ENCODE measurements around the gene WDR53.
"Not testable (repeated sequence)": the region's sequence is repeated elsewhere in the genome, so short reads cannot be mapped to it uniquely, and the experiment has no call there.

WDR53 gene

GRCh38 chr3:196557236-196557635 is 11.1 kb downstream of the WDR53 start:
- no peak for DNase-seq

- no peak for DNase-seq
Measured at GRCh38 chr3:196555295-196555694, 13.1 kb downstream of the WDR53 start.

- DNase-seq = no peak
Measured at GRCh38 chr3:196554205-196554604, 14.1 kb downstream of the WDR53 start.

- no peak for DNase-seq
Measured at GRCh38 chr3:196553551-196553950, 14.8 kb downstream of the WDR53 start.

- no peak for DNase-seq
Measured at GRCh38 chr3:196552253-196552652, 16.1 kb downstream of the WDR53 start.

GRCh38 chr3:196550172-196550571 is 18.2 kb downstream of the WDR53 start:
- not testable (repeated sequence) for DNase-seq

GRCh38 chr3:196549312-196549711 is 19.0 kb downstream of the WDR53 start:
- not testable (repeated sequence) for DNase-seq

- DNase-seq = no peak
Measured at GRCh38 chr3:196547067-196547466, 21.3 kb downstream of the WDR53 start.

GRCh38 chr3:196546537-196546936 is 21.8 kb downstream of the WDR53 start:
- no peak for DNase-seq

GRCh38 chr3:196544491-196544992 is 23.8 kb downstream of the WDR53 start:
- DNase-seq = no peak

- DNase-seq = no peak
Measured at GRCh38 chr3:196541684-196542445, 26.5 kb downstream of the WDR53 start.

- peak in 3 of 4 experiments; percentile 30 to 62 (median 45) for DNase-seq
Measured at GRCh38 chr3:196537319-196537984, 30.9 kb downstream of the WDR53 start.

- no peak for DNase-seq
Measured at GRCh38 chr3:196533260-196533681, 35.1 kb downstream of the WDR53 start.

GRCh38 chr3:196531418-196531817 is 36.9 kb downstream of the WDR53 start:
- DNase-seq = no peak

- peak; percentile 33 to 65 (median 52) for DNase-seq
Measured at GRCh38 chr3:196528639-196529233, 39.6 kb downstream of the WDR53 start.

GRCh38 chr3:196525141-196525540 is 43.2 kb downstream of the WDR53 start:
- DNase-seq = no peak

GRCh38 chr3:196524527-196524926 is 43.8 kb downstream of the WDR53 start:
- no peak for DNase-seq

GRCh38 chr3:196523841-196524240 is 44.5 kb downstream of the WDR53 start:
- DNase-seq = no peak

- not testable (repeated sequence) for DNase-seq
Measured at GRCh38 chr3:196521291-196521690, 47.1 kb downstream of the WDR53 start.

GRCh38 chr3:196519718-196520082 is 48.7 kb downstream of the WDR53 start:
- no peak for DNase-seq

GRCh38 chr3:196518966-196519717 is 49.2 kb downstream of the WDR53 start:
- peak in 3 of 4 experiments; percentile 4 to 13 (median 9) for DNase-seq

GRCh38 chr3:196517919-196518318 is 50.4 kb downstream of the WDR53 start:
- DNase-seq = no peak
